Lung (tissue), 12 donors: ENCODE measurements around the gene TMEM171. TPM values are rescaled to one million over a fixed set of nuclear protein-coding genes. Genes with fewer than 3 reads are reported as not detected.

ENCODE experiments used
- ATAC-seq: fragments of 200-7000 bp; cut with Tn5 transposase; one replicate; pipeline ENCODE4 v1.9.1; 2020; ENCODE audit warnings: moderate number of reproducible peaks; ENCODE audit not compliant: insufficient read depth, low FRiP score
- DNase-seq, 3 donors: peaks; one replicate each; pipeline ENCODE4 v3.0.0-alpha.2; 2013 to 2017
- H3K27ac ChIP-seq, 2 donors: one replicate each; pipeline ENCODE4 v1.5.1; 2013; ENCODE audit warnings: mild to moderate bottlenecking in 2 of 2, moderate library complexity in 2 of 2, control low read depth in 1 of 2, inconsistent platforms in 1 of 2, low read depth in 1 of 2, low read length in 1 of 2
- H3K27me3 ChIP-seq, 3 donors: one replicate each; pipeline ENCODE4 v1.5.1; 2013; ENCODE audit warnings: low read length in 2 of 3; ENCODE audit not compliant: control insufficient read depth in 3 of 3, insufficient read depth in 3 of 3
- H3K36me3 ChIP-seq, 4 donors: one replicate each; pipeline ENCODE4 v1.5.1; 2013; ENCODE audit warnings: low read length in 4 of 4, mild to moderate bottlenecking in 1 of 4, moderate library complexity in 1 of 4; ENCODE audit not compliant: control insufficient read depth in 4 of 4, insufficient read depth in 4 of 4
- H3K4me1 ChIP-seq, 5 donors: one replicate each; pipeline ENCODE4 v1.5.1; 2013; ENCODE audit warnings: low read length in 5 of 5, mild to moderate bottlenecking in 2 of 5, moderate library complexity in 1 of 5; ENCODE audit not compliant: control insufficient read depth in 5 of 5, insufficient read depth in 5 of 5
- H3K4me3 ChIP-seq: one replicate; pipeline ENCODE4 v1.5.1; 2013; ENCODE audit warnings: mild to moderate bottlenecking, control low read depth, moderate library complexity
- H3K9ac ChIP-seq, 2 donors: one replicate each; pipeline ENCODE4 v1.5.1; 2013; ENCODE audit warnings: low read length in 2 of 2, control low read depth in 1 of 2; ENCODE audit not compliant: insufficient read depth in 1 of 2
- H3K9me3 ChIP-seq, 4 donors: one replicate each; pipeline ENCODE4 v1.5.1; 2013; ENCODE audit warnings: low read length in 3 of 4, mild to moderate bottlenecking in 1 of 4, moderate library complexity in 1 of 4; ENCODE audit not compliant: control insufficient read depth in 4 of 4, insufficient read depth in 3 of 4
- CTCF ChIP-seq: IDR thresholded peaks from 2 replicates; pipeline ENCODE4 v1.5.1; 2012; ENCODE audit warnings: mild to moderate bottlenecking; ENCODE audit errors: control extremely low read depth, extremely low read depth
- WGBS, 2 donors: extraction: QIAGEN DNeasy Blood & Tissue Kit; methylation state at CpG; one replicate each; pipeline ENCODE4 v1.1.7; 2013; 5-methylcytosine and 5-hydroxymethylcytosine counted together
- polyA plus RNA-seq, 2 donors: library from polyadenylated mRNA; stranded (reverse); fragments of 200-250 nt; gene quantifications; one replicate each; pipeline ENCODE4 v1.2.1, GENCODE V29; 2013
- total RNA-seq, 2 donors: library from RNA; depleted of rRNA in 1 of 2; stranded (reverse); fragments of >200 nt in 1 of 2; gene quantifications; one replicate each; pipeline ENCODE4 v1.2.1, GENCODE V29; 2014 to 2021
- donor health status: control.
- donor health status: control.
- donor health status: Bipolar disorder and iron deficiency.
- donor health status: healthy.
- donor health status: DM: yes; HTN: yes; CAD: no.

TMEM171 gene
- total and polyA plus RNA-seq, 4 donors, result 0.16 to 0.86 (median 0.44) TPM

- Histone ChIP-seq H3K4me1 (no peaks in the 10 kb centered on the region), H3K9ac (no peak overlapping the region), H3K27me3 (peaks cover 0 to 8% (median 0%) of the 10 kb centered on the region in 3 donors), H3K9me3 (peaks cover 0 to 8% (median 0%) of the 10 kb centered on the region in 4 donors), H3K27ac (no peak overlapping the region), H3K36me3 (no peaks in the 10 kb centered on the region), H3K4me3 (no peak overlapping the region)
- DNase-seq (peak in 1 of 3 donors; percentile 38), ATAC-seq (no peak)
- TF ChIP-seq CTCF, result no peak
- WGBS, 2 donors, result 69 to 79% methylated on average over 3 of the region's 3 CpGs
Observed at GRCh38 chr5:73114044-73114688, 6.2 kb upstream of the TMEM171 start.

GRCh38 chr5:73115399-73116051 lies 4.8 kb upstream of the TMEM171 start:
- peaks cover 0 to 8% (median 0%) of the 10 kb centered on the region in 4 donors for H3K9me3 ChIP-seq
- WGBS, 2 donors, result 61 to 66% methylated on average over 4 of the region's 4 CpGs

GRCh38 chr5:73116506-73116905 lies 3.9 kb upstream of the TMEM171 start:
- H3K4me1 ChIP-seq, result peaks cover 0 to 13% (median 8%) of the 10 kb centered on the region in 5 donors
- WGBS, 2 donors, result 72 to 78% methylated on average over 2 of the region's 2 CpGs

More at GRCh38 chr5:73115399-73116051, 4.8 kb upstream of the TMEM171 start:
- no peak for ATAC-seq
- peaks cover 0 to 12% (median 7%) of the 10 kb centered on the region in 3 donors for H3K27me3 ChIP-seq
- no peak overlapping the region for H3K27ac ChIP-seq
- TF ChIP-seq CTCF, result no peak
- peaks cover 0 to 8% (median 4%) of the 10 kb centered on the region in 5 donors for H3K4me1 ChIP-seq
- no peak overlapping the region for H3K4me3 ChIP-seq
- no peak overlapping the region for H3K9ac ChIP-seq
- H3K36me3 ChIP-seq, result no peaks in the 10 kb centered on the region
- peak in 2 of 3 donors; percentile 24 to 34 for DNase-seq

More at GRCh38 chr5:73116506-73116905, 3.9 kb upstream of the TMEM171 start:
- no peak overlapping the region for H3K27ac ChIP-seq
- ATAC-seq (no peak), DNase-seq (no peak)
- no peaks in the 10 kb centered on the region for H3K36me3 ChIP-seq
- peaks cover 4 to 21% (median 15%) of the 10 kb centered on the region in 3 donors for H3K27me3 ChIP-seq
- H3K9ac ChIP-seq, result no peak overlapping the region
- TF ChIP-seq CTCF, result no peak
- peaks cover 0 to 8% (median 0%) of the 10 kb centered on the region in 4 donors for H3K9me3 ChIP-seq
- H3K4me3 ChIP-seq, result no peak overlapping the region
